RWPE1 (cell line): Measurements from ENCODE around the gene MIB2.
"Not testable (repeated sequence)": the region's sequence is repeated elsewhere in the genome, so short reads cannot be mapped to it uniquely, and the experiment has no call there.

Experiments
- CTCF ChIA-PET: fragments of 350-600 bp; sonication (Branson Sonifier 250); formaldehyde crosslinking; extraction: SDS; loops from one replicate; lab custom pipeline; 2021; lab: Yijun Ruan, JAX
- POLR2A ChIA-PET: fragments of 400-600 bp; formaldehyde crosslinking; extraction: SDS; loops from one replicate; lab custom pipeline; 2020; ENCODE audit warnings: antibody characterized with exemption; ENCODE audit not compliant: low non-redundant PET; lab: Yijun Ruan, JAX
- DNase-seq: peaks from one replicate; pipeline ENCODE4 v3.0.0; 2012; ENCODE audit warnings: low spot score
- H3K27ac ChIP-seq: fragments of 450-650 bp; 2 replicates; pipeline ENCODE4 v1.5.1; 2017
- TF ChIP-seq, protein P1 (sequence below): fragments of 450-650 bp; conservative IDR thresholded peaks from 2 replicates; pipeline ENCODE4 v1.5.1; 2017; ENCODE audit warnings: low read depth, mild to moderate bottlenecking

MIB2 gene

DNA sequence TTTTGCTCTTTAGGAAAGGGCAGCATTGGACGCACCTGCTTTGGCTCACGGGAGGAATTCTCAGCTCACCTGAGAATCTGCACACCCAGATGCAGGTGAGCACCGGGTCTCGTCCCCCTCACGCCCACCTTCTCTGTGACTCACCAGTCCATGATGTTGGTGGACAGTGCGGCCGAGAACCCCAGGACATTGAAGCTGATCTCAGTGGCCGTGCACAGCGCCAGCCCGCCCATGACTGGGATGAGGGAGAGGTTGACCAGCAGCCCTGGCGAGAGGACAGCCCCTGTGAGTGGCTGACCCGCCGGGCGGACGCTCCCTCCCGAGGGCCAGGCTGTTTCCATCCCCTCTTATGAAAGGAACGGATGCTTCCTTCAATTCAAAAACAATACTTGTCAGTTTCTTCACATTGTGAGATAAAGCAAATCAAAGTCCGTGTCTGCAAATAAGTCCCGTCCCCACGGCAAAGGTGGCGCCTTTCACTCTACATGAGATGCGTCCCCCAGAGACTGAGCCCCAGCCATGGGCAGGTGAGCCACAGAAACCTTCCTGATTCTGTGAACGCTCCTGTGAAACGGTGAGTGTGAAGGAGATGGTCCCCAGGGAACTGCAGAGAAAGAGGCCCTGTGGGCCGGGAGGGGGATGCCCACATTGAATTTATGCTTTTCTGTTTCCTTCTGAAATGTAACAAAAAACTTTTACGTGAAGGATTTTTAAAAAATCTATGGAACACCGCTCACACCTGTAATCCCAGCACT, 56.2 kb downstream of the MIB2 start:
- POLR2A ChIA-PET, result no interaction called here
- CTCF ChIA-PET, result no interaction called here
- TF ChIP-seq, protein P1, sequence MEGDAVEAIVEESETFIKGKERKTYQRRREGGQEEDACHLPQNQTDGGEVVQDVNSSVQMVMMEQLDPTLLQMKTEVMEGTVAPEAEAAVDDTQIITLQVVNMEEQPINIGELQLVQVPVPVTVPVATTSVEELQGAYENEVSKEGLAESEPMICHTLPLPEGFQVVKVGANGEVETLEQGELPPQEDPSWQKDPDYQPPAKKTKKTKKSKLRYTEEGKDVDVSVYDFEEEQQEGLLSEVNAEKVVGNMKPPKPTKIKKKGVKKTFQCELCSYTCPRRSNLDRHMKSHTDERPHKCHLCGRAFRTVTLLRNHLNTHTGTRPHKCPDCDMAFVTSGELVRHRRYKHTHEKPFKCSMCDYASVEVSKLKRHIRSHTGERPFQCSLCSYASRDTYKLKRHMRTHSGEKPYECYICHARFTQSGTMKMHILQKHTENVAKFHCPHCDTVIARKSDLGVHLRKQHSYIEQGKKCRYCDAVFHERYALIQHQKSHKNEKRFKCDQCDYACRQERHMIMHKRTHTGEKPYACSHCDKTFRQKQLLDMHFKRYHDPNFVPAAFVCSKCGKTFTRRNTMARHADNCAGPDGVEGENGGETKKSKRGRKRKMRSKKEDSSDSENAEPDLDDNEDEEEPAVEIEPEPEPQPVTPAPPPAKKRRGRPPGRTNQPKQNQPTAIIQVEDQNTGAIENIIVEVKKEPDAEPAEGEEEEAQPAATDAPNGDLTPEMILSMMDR, result no peak
- no peak for DNase-seq
- H3K27ac ChIP-seq, result peak overlapping the region; percentile 27; the same call in 1 of the 2 replicates

- no peak for DNase-seq
- CTCF ChIA-PET, result no interaction called here
- H3K27ac ChIP-seq, result no peak overlapping the region
- TF ChIP-seq, protein P1, result no peak
- POLR2A ChIA-PET, result no interaction called here
Measured at GRCh38 chr1:1672181-1672965, 57.1 kb downstream of the MIB2 start.

GRCh38 chr1:1674806-1675205, 59.5 kb downstream of the MIB2 start:
- CTCF ChIA-PET, DNase-seq, H3K27ac ChIP-seq, POLR2A ChIA-PET: not testable (repeated sequence)

DNA sequence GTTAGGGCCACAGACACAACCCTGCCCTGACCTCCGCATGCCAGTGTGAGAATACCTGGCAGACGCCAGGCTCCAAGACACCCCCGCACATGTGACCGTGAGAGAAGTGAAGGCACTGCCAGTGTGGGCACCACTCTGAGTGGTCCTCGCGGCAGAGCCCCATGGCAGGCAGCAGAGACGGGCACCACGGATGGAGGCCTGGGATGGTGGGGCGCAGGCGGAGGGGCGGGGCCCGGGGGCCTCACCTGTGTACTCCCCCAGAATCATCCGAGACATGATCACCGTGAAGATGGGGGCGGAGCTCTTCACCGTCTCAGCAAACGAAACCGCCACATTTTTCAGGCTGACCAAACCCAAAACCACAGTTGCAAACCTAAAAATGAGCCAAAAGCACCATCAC, 59.9 kb downstream of the MIB2 start:
- H3K27ac ChIP-seq, CTCF ChIA-PET, DNase-seq, POLR2A ChIA-PET: not testable (repeated sequence)

- POLR2A ChIA-PET, H3K27ac ChIP-seq, CTCF ChIA-PET, DNase-seq: not testable (repeated sequence)
Measured at GRCh38 chr1:1676087-1676486, 60.8 kb downstream of the MIB2 start.

GRCh38 chr1:1677718-1678580, 62.6 kb downstream of the MIB2 start:
- CTCF ChIA-PET, result interaction anchor here (1.8 kb wide), 1 partner anchor 13 kb away, joined by 7 read pairs; no protein-coding TSS in a partner anchor
- TF ChIP-seq, protein P1, result no peak
- POLR2A ChIA-PET, result no interaction called here
- no peak for DNase-seq
- peak overlapping the region; percentile 35 for H3K27ac ChIP-seq

DNA sequence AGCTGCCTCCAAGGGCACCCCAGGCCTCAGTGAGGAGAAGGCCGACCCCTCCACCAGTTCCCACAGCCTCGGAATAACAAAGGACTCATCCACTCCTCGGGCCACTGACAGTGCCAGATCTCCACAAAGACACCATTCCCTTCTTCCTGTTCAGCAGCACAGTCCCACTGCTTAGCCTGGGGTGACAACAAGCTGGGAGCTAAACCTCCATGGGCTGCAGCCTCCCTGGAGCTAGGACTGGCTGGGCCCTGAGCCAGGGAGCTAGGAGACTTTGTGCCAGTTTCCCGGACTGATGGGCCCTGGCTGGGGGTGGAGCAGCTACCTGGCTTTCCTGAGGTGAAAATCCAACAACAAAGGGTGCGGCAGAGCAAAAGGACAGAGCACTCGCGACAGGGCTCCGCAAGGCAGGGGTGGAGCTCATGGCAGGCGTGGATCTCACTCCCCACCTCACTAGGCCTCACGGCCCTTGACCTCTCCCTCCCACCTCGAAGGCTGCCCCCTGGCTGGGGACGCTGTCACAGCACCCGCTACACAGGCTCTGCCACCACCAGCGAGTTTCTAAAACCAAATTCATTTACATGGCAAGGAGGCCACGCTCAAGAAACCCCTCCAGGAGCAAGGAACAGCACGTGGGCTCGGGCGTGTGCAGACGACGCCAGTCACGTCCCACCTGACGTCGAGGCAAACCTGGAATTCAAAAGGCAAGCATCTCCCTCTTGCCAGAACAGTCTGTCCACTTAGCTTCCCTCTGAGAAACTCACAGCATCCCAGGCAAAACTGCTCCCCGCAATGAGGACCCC, 63.5 kb downstream of the MIB2 start:
- H3K27ac ChIP-seq, result peak overlapping the region; percentile 35
- CTCF ChIA-PET, result interaction anchor here (0.6 to 1.8 kb wide), 2 partner anchors 13 to 196 kb away, joined by 3 to 7 read pairs; no protein-coding TSS in a partner anchor

More for the DNA sequence above, 63.5 kb downstream of the MIB2 start:
- TF ChIP-seq, protein P1, result no peak
- POLR2A ChIA-PET, result no interaction called here
- DNase-seq, result no peak
